ENCODE results near the gene AKAP3.

Gene AKAP3

DNA sequence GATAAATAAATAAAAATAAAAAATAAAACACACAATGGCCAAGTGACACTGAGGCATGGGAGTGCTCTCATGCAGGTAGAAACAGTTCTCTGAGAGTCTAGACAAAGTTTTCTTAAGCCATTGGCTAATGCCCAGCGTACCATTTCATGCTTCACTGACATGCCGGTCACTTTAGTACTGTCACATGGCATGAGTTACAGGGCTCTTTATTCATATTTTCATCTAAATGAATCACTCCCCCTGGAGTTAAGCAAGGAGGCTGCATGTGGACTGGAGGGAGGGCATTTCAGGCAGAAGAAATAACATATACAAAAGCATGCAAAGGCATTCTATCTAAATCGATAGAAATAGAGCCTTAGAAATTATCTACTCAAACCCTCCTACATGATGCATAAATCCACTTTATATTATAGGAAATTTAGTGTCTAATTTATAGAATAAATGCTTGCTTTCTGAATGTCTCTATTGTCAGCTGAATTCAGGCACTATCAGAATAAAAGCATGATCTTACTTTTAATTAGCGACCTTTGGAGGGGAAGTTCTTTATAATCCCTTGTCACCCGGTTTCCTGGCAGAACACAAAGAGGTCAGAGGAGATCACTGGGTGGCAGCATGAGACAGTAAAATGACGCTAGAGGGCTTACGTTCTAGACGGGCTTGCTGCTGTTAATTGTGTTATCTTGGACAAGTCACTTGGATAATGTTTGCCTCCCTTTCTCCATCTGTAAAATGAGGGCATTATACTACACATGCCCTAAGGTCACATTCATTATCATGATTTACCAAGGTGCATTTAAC lies 69.3 kb downstream of the AKAP3 start:
- H2AFZ ChIP-seq (ENCODE audit: low read length, unreplicated experiment) = no peak overlapping the region
- H3K27ac ChIP-seq (ENCODE audit: low read depth, low read length) = no peak overlapping the region
- no peak overlapping the region for H3K4me3 ChIP-seq (ENCODE audit: low read depth, low read length)
- H3K79me2 ChIP-seq (ENCODE audit: control insufficient read depth, insufficient read depth, low read length, unreplicated experiment) = no peaks in the 10 kb centered on the region
- no peaks in the 10 kb centered on the region for H3K4me1 ChIP-seq (ENCODE audit: control insufficient read depth, insufficient read depth, low read length, unreplicated experiment)
- peaks cover 61% of the 10 kb centered on the region for H3K27me3 ChIP-seq (ENCODE audit: insufficient read depth, low read length)
- no peaks in the 10 kb centered on the region for H3K36me3 ChIP-seq (ENCODE audit: insufficient read depth, low read length)

GRCh38 chr12:4572680-4573079 lies 76.2 kb downstream of the AKAP3 start:
- Histone ChIP-seq H3K4me1 (ENCODE audit: control insufficient read depth, insufficient read depth, low read length, unreplicated experiment) (no peaks in the 10 kb centered on the region), H2AFZ (ENCODE audit: low read length, unreplicated experiment) (no peak overlapping the region), H3K27me3 (ENCODE audit: insufficient read depth, low read length) (peaks cover 16% of the 10 kb centered on the region; the same call in 1 of the 2 replicates), H3K4me3 (ENCODE audit: low read depth, low read length) (no peak overlapping the region), H3K36me3 (ENCODE audit: insufficient read depth, low read length) (no peaks in the 10 kb centered on the region), H3K27ac (ENCODE audit: low read depth, low read length) (no peak overlapping the region), H3K79me2 (ENCODE audit: control insufficient read depth, insufficient read depth, low read length, unreplicated experiment) (no peaks in the 10 kb centered on the region)

DNA sequence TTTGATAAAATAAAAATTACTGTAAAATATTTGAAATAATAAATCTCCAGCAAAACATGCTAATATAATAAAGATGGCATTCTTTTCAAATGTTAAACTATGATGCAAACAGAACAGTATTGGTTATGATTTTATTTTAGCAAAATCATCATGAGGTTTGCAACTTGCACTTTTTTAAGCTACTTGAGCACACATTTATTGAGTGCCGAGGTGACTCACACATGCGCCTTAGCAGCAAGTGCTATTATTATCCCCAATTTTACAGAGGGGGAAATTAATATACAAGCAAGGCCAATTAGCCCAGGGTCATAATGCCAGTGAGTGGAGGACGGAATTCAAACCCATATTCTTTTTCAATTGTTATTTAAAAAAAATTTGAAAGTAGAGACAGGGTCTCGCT lies 79.6 kb downstream of the AKAP3 start:
- no peaks in the 10 kb centered on the region for H3K36me3 ChIP-seq (ENCODE audit: insufficient read depth, low read length)
- H3K27me3 ChIP-seq (ENCODE audit: insufficient read depth, low read length) = no peaks in the 10 kb centered on the region
- no peak overlapping the region for H2AFZ ChIP-seq (ENCODE audit: low read length, unreplicated experiment)
- no peak overlapping the region for H3K4me3 ChIP-seq (ENCODE audit: low read depth, low read length)
- H3K4me1 ChIP-seq (ENCODE audit: control insufficient read depth, insufficient read depth, low read length, unreplicated experiment) = no peaks in the 10 kb centered on the region
- no peak overlapping the region for H3K27ac ChIP-seq (ENCODE audit: low read depth, low read length)
- H3K79me2 ChIP-seq (ENCODE audit: control insufficient read depth, insufficient read depth, low read length, unreplicated experiment) = no peaks in the 10 kb centered on the region

GRCh38 chr12:4567073-4567881 lies 81.6 kb downstream of the AKAP3 start:
- H3K27ac ChIP-seq (ENCODE audit: low read depth, low read length) = no peak overlapping the region

GRCh38 chr12:4566474-4566873 lies 82.4 kb downstream of the AKAP3 start:
- H3K27ac ChIP-seq (ENCODE audit: low read depth, low read length) = no peak overlapping the region
- H2AFZ ChIP-seq (ENCODE audit: low read length, unreplicated experiment) = no peak overlapping the region
- peaks cover 4% of the 10 kb centered on the region for H3K4me1 ChIP-seq (ENCODE audit: control insufficient read depth, insufficient read depth, low read length, unreplicated experiment)
- no peak overlapping the region for H3K4me3 ChIP-seq (ENCODE audit: low read depth, low read length)
- H3K36me3 ChIP-seq (ENCODE audit: insufficient read depth, low read length) = no peaks in the 10 kb centered on the region
- H3K79me2 ChIP-seq (ENCODE audit: control insufficient read depth, insufficient read depth, low read length, unreplicated experiment) = no peaks in the 10 kb centered on the region
- 0 out of 2 replicates have a peak, but pooled peaks cover 4% of the 10 kb centered on the region for H3K27me3 ChIP-seq (ENCODE audit: insufficient read depth, low read length)

More at GRCh38 chr12:4567073-4567881, 81.6 kb downstream of the AKAP3 start:
- H2AFZ ChIP-seq (ENCODE audit: low read length, unreplicated experiment) = no peak overlapping the region
- no peak overlapping the region for H3K4me3 ChIP-seq (ENCODE audit: low read depth, low read length)
- H3K36me3 ChIP-seq (ENCODE audit: insufficient read depth, low read length) = no peaks in the 10 kb centered on the region
- no peaks in the 10 kb centered on the region for H3K79me2 ChIP-seq (ENCODE audit: control insufficient read depth, insufficient read depth, low read length, unreplicated experiment)
- 0 out of 2 replicates have a peak, but pooled peaks cover 4% of the 10 kb centered on the region for H3K27me3 ChIP-seq (ENCODE audit: insufficient read depth, low read length)
- H3K4me1 ChIP-seq (ENCODE audit: control insufficient read depth, insufficient read depth, low read length, unreplicated experiment) = no peaks in the 10 kb centered on the region
